Bone marrow (tissue), 2 donors: ENCODE data around the gene IL15RA.
"Not testable (repeated sequence)": the region's sequence is repeated elsewhere in the genome, so short reads cannot be mapped to it uniquely, and the experiment has no call there.

Source experiments
- DNase-seq, 2 donors: peaks; one replicate each; lab custom pipeline; 2025; lab: John Stamatoyannopoulos, UW

IL15RA gene

DNA sequence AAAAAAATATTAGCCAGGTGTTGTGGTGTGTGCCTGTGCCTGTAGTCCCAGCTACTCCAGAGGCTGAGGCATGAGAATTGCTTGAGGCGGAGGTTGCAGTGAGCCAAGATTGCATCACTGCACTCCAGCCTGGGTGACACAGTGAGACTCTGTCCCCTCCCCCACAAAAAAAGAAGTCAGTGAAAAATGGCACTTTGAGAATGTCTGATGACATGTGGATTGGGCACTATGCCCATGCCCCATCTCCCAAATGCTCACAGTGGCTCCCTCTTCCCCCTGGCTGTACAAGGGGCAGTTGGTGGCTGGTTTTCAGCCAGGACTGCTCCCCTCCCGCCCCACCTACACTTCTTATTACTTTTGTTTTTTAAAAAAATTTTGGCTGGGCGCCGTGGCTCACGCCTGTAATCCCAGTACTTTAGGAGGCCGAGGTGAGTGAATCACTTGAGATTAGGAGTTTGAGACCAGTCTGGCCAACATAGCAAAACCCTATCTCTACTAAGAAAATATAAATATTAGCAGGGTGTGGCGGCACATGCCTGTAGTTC lies 26.1 kb downstream of the IL15RA start:
- no peak for DNase-seq

DNA sequence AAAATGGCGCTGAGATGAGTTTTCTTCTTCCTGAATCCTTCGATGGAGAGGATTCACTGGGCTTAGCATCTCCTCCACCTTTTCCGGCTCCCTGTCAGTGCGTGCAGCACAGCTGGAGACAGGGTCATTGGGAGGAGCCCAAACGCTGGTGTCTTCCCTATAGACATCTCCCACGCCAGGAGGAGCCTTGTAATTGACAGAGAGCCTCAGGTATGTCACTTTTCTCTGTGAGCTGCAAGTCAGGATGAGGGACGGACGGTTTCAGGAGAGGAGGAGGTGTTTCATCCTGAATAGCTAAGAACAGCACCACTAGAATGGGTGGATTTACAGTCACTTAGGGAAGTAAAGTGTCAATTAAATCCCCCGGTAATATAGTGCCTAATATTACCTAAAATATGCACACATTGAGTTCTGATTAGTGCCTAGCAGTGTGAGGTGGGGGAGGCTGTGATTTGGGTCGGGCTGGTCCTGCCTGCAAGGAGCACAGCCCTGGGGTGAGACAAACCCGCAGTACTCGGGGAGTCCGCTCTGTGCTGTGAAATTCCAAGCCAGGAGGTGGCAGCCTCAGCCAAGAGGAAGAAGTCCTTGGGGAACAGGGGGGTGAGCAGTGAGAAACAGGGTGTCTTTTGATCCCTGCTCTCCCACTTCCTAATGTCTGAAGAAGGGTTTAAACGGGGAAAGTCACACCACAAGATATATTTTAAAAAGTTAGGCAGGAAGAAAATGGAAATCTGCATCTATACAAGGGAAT lies 28.2 kb downstream of the IL15RA start:
- DNase-seq: no peak

DNA sequence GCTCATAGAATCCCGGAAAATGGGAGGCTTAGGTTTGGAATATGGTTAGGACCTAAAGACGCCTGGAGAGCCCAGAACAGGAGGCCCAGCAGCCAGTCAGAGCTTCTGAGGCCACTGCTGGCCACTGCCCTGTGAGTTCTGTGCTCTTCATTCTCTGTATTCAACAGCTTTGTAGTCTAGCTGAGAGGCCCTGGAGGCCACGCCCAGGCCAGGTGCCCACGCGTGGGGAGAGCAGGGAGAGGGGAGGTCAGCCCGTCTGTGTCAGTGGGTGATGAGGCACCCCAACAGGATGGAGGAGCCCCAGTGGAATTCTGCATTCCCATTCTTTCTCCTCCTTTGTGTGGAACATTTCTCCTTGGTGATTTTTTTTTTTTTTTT lies 29.1 kb downstream of the IL15RA start:
- no peak for DNase-seq

DNA sequence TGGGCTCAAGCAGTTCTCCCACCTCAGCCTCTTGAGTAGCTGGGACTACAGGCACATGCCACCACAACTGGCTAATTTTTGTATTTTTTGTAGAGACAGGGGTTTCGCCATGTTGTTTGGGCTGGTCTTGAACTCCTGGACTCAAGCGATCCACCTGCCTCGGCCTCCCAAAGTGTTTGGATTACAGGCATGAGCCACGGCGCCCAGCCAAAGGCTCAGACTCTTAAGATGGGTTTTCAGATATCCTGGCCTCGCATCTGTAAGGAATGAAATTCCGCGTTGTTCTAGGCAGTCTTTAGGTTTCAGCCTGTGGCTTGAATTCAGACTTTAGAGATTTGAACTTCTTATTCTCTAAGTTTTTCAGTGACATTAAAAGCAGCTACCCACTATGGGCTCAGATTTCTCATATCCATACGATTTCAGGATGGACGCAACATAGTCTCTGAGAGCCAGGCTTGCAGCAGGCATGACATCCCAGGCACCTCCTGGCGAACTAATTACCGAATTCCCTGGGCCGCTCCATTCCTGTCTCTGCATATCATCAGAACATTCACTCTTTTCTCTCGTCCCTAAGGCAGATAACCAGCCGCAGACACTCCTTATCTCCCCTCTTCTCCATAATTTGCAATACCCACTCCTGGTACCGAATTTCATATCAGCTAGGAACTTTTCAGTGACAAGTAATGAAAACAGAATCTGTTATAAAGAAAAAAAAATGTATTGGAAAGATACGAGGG lies 29.7 kb downstream of the IL15RA start:
- DNase-seq: no peak

DNA sequence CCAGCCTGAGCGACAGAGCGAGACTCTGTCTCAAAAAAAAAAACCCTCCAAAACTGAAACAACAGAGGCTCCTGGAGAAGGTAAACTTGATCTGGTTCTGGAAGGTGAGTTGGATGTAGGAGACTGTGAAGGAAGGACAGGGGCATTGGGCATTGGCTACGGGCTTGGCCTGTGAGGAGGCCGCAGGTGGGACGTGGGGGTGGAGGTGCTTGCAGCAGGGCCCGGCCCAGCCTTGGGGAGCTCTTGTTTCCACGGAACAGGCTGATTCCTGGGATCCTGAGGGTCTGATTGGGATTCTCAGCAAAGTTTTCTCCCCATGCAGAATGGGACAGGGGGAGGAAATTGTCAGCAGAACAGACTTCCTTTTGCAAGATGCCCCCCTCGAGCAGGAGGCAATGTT lies 30.6 kb downstream of the IL15RA start:
- DNase-seq: no peak

DNA sequence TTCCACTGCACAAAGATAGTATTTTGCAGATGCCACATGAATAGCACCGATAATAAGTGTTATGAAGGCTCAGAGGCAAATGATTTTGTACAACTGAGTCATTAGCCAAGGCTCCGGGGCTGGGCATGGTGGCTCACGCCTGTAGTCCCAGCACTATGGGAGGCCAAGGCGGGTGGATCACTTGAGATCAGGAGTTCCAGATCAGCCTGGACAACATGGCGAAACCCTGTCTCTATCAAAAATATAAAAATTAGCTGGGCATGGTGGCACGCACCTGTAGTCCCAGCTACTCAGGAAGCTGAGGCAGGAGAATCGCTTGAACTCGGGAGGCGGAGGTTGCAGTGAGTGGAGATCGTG lies 30.9 kb downstream of the IL15RA start:
- DNase-seq: not testable (repeated sequence)

DNA sequence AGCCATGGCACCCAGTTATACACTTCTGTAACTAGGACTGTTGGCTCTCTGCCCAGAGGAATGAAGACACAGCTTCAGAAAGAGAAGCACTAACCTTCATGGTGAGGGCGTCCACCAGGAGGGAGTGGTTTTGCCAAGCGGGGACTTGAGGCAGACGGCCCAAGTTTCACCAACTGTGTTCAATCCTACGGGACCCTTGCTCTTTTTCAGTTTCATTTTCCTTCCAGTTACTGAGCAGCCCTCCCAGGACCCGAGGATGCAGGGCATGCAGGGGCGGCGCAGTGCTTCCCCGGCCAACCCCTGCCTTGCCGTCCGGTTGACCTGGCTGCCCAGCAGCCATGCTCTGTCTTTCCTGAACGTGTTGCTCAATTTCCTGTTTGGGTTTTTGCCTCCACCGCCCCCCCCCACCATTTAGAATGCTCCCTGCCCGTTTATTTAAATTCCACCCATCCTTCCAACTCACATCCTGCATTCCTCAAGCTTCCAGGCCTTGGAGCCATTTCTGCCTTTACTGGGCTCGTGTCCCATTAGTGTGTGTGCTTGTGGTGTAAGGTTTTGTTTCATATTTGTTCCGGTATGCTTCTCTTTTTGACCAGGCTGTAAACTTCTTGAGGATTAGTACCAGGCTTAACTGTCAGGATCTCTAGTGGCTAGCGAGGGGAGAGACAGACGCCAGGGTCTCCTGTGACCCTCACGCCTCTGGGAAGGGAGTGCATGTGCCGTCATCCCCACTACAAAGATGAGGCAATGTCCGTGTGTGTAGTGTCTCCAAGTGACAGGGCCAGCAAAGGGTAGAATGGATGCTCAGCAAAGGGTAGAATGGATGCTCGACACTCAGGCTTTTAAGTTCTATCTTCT lies 31.6 kb downstream of the IL15RA start:
- DNase-seq: peak in 1 of 2 donors; percentile 16

DNA sequence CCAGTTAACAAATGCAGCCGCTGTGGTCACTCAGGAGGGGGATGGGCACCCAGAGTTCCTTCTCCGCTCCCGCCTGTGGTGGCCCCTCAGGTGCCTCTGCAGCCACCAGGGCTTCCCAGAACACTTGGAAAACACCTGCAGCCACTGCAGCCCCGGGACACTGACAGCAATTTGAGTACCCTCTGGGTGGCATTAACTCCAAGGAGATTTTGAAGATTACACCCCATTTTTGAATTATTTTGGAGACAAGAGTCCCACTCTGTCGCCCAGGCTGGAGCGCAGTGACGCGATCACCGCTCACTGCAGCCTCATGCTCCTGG lies 32.2 kb downstream of the IL15RA start:
- DNase-seq: no peak

DNA sequence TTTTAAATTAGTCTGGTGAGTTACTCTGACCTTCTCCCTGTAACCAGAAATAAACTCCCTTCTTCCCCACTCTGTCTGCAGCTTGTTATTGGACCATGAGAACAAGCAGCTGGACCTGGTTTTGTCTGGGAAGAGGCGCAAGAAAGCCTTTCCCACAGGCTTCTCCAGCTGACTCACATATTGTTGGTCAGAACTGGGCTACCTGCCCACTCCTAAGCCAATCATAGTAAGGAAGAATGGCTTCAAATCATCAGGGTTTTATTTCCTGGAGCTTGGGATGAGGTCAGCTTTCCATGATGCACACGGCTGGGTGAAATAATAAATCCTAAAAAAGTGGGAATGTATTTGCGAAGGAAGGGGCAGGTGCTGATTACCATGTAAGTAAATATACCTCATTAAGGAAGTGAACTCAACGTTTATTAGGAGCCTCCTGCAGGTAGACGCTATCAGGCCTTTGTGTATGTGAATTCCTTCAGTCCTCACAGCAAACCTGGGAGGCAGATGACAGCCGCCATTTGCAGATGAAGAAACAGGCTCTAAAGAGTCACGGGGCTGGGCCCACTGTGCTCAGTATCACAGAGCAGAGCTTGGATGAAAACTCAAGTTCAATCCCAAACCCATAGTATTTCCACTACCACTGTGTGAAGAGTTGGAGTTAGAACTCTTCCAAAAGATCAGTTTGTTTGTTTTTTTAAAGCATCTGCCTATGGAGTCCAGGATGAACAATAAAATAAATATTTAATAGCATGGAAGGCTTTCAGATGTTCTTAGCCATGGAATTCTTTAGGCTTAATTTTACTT lies 32.8 kb downstream of the IL15RA start:
- DNase-seq: no peak

DNA sequence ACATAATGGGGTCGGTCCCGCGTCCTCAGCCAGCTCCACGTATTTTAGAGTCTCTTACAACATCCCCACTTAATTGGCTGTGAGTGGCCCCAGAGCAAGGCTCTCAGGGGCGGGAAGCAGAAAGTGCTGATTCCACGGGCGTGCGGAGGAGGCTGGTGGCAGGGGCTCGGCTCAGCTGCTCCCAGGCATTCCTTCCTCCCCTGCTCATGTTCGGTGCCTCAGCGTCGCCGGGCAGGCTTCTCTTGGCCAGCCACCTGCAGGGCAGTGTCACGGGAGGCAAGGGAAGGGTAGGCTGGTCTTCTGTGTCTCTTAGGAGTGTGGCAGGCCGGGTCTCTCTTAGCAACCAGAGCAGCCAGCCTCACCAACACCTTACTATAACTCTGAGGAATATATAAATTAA lies 33.8 kb downstream of the IL15RA start:
- no peak for DNase-seq

DNA sequence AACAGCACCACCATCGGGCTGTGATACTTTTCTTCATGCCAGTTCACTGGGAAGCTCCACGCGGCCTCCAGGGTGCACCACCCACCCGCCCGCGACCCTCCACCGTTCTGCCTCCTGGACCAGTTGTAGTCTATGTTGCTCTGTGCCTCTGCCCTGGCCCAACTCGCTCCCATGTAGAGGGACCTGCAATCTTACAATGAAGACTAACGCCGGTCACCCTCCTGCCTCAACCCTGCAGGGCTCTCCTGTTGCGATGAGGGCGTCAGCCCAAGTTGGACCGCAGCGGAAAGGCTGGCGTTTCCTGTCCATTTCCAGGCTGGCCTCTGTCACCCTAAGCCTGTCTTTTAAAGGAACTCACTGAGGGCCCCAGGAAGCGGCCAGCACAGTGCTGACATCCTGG lies 34.9 kb downstream of the IL15RA start:
- DNase-seq: no peak

DNA sequence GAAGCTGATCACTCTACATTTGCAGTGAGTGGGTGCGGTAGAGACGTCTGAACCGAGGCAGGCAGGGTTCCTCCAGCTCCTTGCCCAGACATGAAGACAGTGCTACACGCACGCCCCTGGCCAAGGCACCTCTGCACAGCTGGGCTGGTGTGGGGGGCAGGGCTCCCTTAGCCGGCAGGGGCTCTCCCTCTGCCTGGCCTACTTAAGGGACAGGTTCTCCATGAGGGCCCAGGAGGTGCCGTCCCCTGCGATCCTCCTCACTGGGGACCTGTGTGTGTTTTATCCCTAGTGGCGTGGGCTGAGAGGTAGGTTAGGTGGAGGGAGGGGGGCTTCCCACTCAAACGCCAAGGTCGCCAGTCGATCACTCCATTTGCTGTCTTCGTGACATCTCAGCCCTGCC lies 35.3 kb downstream of the IL15RA start:
- DNase-seq: no peak

DNA sequence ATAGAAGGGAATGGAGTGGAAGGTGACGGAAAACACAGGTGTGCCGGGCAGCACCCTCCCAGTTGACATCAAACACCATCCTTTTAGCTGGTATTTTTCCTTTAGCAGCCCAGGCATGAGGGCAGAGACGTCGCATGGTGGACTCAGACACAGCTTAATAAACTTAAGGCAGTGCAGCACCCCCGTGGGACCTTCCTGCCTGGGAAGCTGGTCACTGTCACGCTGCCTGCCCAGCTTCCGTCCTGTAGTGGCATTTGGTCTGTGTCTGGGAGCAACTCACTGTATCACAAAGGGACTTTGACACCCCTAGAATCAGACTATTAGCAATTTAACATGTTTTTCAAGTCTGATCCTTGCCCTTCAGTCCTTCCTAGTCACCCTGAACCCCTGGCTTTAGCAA lies 35.8 kb downstream of the IL15RA start:
- no peak for DNase-seq

DNA sequence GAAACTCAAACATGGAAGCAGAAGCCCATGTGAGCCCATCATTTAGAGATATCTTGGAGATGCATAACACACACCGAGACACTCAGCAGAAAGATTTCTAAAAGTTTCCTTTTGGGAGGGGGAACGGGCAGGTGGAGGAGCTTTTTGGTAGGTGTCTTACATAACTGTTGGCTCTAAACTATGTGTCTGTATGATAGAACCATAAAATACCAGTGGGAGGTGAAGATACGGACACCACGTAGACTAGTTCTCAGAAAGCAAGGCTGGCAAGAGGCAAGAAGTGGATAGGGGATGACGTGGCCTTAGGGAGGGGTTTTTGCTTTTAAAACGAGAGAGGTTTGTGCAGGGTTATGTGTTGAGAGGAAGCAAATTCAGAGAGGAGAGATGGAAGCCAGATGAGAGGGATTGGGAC lies 36.5 kb downstream of the IL15RA start:
- no peak for DNase-seq

DNA sequence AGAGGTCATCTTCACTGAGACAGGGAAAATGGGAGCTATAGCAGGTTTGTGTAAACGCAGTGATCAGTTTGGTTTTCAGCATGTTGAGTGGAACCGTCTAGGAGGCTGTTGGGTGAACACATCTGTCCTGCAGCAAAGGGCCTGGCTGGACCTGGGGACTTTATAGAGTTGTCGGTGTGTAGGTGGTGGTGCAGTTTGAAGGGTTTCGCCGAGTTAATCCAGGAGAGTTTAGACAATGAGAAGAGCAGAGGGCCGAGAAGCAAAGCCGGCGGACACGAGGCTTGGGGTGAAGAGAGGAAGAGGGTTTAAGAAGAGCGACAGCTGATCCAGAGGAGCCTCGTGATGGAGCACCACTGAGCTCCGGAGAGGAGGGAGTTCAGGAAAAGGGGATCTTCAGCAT lies 39.1 kb downstream of the IL15RA start:
- DNase-seq: no peak

DNA sequence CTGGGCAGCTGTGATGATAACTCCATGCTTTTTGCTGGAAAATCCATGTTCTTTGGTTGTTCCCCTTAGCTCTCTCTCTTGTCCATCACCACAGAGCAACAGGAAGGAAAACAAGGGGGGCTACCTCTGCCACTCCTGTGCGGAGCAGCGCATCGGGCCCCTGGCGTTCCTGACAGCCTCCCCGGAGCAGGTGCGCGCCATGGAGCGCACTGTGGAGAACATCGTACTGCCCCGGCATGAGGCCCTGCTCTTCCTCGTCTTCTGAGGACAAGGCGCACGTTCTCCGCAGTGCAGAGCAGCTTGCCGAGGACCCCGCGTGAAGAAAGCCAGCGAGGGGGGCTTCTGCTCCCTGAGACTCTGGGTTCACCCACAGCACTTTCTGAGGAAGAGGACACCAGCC lies 40.3 kb downstream of the IL15RA start:
- no peak for DNase-seq

DNA sequence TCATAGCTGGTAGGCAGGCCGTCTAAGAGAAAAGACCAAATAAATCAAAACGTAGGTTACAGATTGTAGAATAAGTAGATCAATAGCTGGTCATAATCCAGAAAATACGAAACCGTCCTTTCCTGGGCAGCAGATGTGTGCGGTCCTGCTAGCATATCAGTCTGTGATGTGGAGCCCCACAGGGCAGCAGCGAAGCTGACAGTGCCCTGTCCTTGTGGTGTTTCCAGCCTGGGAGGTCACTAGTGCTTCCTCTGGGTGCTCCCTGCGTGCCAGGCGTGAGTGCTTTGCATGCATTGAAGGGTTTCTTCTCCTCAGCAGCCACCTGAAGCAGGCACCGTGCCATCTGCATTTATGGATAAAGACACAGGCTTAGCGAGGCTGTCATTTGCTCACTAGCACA lies 41.7 kb downstream of the IL15RA start:
- no peak for DNase-seq

DNA sequence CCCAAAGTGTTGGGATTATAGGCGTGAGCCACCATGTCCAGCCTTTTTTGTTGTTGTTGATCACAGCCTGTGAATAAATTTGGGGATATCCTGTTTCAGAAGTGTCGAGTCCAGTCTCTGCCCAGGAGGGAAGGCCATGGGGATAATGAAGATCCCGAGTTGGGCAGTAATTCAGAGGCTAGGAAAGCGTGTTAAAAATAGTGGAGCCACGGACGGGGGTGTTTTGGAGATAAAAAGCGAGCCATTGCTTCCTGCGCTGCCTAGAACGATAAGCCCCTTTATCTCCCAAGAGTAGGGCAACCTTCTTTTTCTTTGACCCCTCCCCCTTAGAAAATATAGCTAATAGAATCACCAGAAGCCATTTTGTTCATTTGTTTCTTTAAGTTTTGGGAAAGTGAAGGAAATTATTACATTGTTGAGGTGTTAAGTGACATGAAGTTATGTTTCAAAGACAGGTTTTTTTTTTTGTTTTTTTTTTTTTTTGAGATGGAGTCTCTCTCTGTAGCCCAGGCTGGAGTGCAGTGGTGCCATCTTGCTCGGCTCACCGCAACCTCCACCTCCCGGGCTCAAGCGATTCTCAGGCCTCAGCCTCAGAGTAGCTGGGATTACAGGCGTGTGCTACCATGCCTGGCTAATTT lies 43.3 kb downstream of the IL15RA start:
- DNase-seq: no peak

DNA sequence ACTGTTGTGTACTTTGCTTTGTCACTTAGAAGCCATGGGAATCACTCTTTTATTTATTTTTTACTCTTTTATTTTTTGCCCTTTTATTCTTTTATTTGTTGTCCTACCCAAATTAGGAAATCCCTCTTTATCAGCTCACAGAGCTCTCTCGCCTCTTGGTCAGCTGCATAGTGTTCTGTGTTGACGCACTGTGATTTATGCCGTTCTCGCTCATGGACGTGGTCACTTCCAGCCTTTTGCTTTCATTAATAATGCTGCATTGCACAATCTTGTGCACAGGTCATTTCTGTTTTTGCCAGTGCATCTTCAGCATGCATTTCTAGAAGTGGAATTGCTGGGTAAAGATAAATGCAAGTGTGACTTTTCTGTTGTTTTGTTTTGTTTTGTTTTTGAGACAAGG lies 45.0 kb downstream of the IL15RA start:
- DNase-seq: no peak

DNA sequence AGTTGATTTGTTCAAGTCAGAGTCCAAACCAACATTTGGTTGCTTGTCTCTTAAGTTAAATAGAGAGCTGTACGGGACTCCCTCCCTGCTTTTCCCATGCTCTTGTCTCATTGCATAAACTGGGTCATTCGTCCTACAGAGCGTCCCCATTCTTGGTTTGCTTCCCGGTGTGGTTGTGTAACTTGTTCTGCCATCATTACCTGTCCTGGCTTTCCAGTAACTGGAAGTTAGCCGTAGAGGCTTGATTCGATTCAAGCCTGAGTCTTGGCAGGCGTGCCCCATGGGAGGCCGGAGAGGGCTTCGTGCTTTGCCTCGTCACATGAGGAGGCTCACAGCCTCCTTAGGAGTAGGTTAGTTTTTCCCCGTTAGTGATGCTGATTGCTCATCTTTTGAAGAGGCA lies 47.1 kb downstream of the IL15RA start:
- DNase-seq: no peak

DNA sequence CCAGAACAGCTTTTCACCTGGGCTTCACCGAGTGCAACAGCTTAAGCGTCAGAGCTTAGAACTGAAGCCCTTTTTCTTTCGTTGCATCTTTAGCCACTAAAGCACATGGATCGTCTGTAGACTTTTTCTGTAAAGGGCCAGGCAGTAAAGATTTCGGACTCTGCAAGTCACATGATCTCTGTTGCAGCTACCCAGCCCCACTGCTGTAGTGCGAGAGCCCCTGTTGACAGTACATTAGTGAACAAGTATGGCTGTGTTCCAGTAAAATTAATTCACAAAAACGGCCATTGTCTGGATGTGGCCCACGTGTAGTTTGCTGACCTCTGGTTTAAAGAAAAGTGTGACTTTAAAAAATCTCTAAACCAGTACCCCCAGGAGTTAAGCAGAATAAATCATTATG lies 47.9 kb downstream of the IL15RA start:
- DNase-seq: no peak

DNA sequence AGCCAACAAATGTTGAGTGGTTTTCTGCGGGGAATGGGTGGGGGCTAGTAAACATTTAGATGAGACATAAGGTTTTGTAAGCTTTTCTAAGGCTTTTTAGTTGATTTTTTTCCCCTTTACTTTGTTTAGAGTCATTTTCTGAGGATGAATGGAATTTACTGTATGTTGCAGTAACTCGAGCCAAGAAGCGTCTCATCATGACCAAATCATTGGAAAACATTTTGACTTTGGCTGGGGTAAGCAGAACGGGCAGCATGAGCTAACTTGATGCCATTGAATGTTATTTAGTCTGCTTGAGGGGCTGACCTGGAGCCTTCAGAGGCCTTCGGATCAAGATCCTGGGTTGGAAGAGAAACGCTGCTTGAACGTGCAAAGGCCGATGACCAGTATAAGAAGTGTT lies 50.0 kb downstream of the IL15RA start:
- DNase-seq: no peak
